Subcutaneous adipose tissue (tissue), 4 donors: Measurements from ENCODE around the gene BTBD1. TPM values are rescaled to one million over a fixed set of nuclear protein-coding genes. Genes with fewer than 3 reads are reported as not detected.

Source experiments
- CTCF ChIP-seq: fragments of 450-650 bp; IDR thresholded peaks from one replicate; pipeline ENCODE4 v1.5.1; 2016; ENCODE audit warnings: low read depth, mild to moderate bottlenecking, control low read depth, antibody characterized with exemption, moderate library complexity
- total RNA-seq, 4 donors: library from RNA; depleted of rRNA; stranded (reverse); fragments of >200 nt; gene quantifications; one replicate each; pipeline ENCODE4 v1.1.0, GENCODE V29; 2016

BTBD1 gene
- total RNA-seq, 4 donors from 2014 or later: 62.0 to 93.7 (median 78.9) TPM

GRCh38 chr15:82995938-82996337, 71.1 kb downstream of the BTBD1 start:
- TF ChIP-seq CTCF: no peak

GRCh38 chr15:82995076-82995475, 72.0 kb downstream of the BTBD1 start:
- no peak for TF ChIP-seq CTCF

- TF ChIP-seq CTCF: no peak
Measured at GRCh38 chr15:82993144-82993543, 73.9 kb downstream of the BTBD1 start.

GRCh38 chr15:82992436-82992998, 74.5 kb downstream of the BTBD1 start:
- TF ChIP-seq CTCF: no peak

- no peak for TF ChIP-seq CTCF
Measured at GRCh38 chr15:82986442-82986780, 80.6 kb downstream of the BTBD1 start.

GRCh38 chr15:82985688-82986441, 81.2 kb downstream of the BTBD1 start, which contains the start of gene RAMAC:
Gene RAMAC (plus strand): TSS chr15:82986210. CDS start chr15:82989019, 2,809 bp downstream.
- no peak for TF ChIP-seq CTCF

GRCh38 chr15:82980981-82981380, 86.1 kb downstream of the BTBD1 start:
- TF ChIP-seq CTCF: no peak
